H1 (cell line): Measurements from ENCODE around the gene TFRC. TPM values are rescaled to one million over a fixed set of nuclear protein-coding genes. Genes with fewer than 3 reads are reported as not detected.

Experiments
- CTCF ChIA-PET: fragments of 300-600 bp; sonication (Branson Sonifier 250); formaldehyde crosslinking; loops from one replicate; lab custom pipeline; 2021; ENCODE audit not compliant: partially characterized antibody; lab: Charles Lee
- POLR2A ChIA-PET: fragments of 300-600 bp; sonication (Branson Sonifier 250); formaldehyde crosslinking; loops from one replicate; lab custom pipeline; 2021; ENCODE audit warnings: inconsistent platforms; ENCODE audit not compliant: partially characterized antibody; lab: Charles Lee
- DNase-seq, 2 experiments: peaks; one replicate each; pipeline versions ENCODE4 v3.0.0 to v3.0.0-alpha.2; 2010 to 2022; ENCODE audit warnings: low spot score in 2 of 2, low read depth in 1 of 2, mixed read lengths in 1 of 2
- FAIRE-seq: peaks from 2 replicates; lab custom pipeline; 2011; peaks lifted over from hg19 to GRCh38; lab: Jason Lieb, UNC
- H2AFZ ChIP-seq: 2 replicates; pipeline ENCODE4 v1.8.1; 2012; ENCODE audit warnings: low read length, inconsistent platforms
- H2AK5ac ChIP-seq: 2 replicates; pipeline ENCODE4 v1.6.1; 2013; ENCODE audit warnings: low read depth, low read length
- H2BK120ac ChIP-seq: replicated peaks from 2 replicates; pipeline ENCODE3; 2013; ENCODE audit warnings: low read depth, low read length, inconsistent platforms
- H2BK12ac ChIP-seq: 2 replicates; pipeline ENCODE4 v1.6.1; 2013; ENCODE audit warnings: low read depth, low read length
- H2BK15ac ChIP-seq: 2 replicates; pipeline ENCODE4 v1.6.1; 2013; ENCODE audit warnings: low read length
- H2BK20ac ChIP-seq: 2 replicates; pipeline ENCODE4 v1.6.1; 2013; ENCODE audit warnings: low read length
- H2BK5ac ChIP-seq: 2 replicates; pipeline ENCODE4 v1.6.1; 2013; ENCODE audit warnings: low read depth, low read length
- H3K14ac ChIP-seq: 2 replicates; pipeline ENCODE4 v1.6.1; 2013; ENCODE audit warnings: inconsistent platforms; ENCODE audit not compliant: insufficient read length
- H3K18ac ChIP-seq: 2 replicates; pipeline ENCODE4 v1.6.1; 2013; ENCODE audit warnings: low read length; ENCODE audit errors: extremely low read depth
- H3K23ac ChIP-seq: 2 replicates; pipeline ENCODE4 v1.6.1; 2013; ENCODE audit warnings: inconsistent platforms; ENCODE audit not compliant: insufficient read length
- H3K23me2 ChIP-seq: 2 replicates; pipeline ENCODE4 v1.6.1; 2013; ENCODE audit warnings: low read depth, low read length
- H3K27ac ChIP-seq: 2 replicates; pipeline ENCODE4 v1.6.1; 2011; ENCODE audit warnings: low read depth, low read length, inconsistent platforms
- H3K27me3 ChIP-seq, 4 experiments: replicated peaks in 1 of 4; 1 replicate in 1 of 4; 2 replicates in 3 of 4; pipeline versions ENCODE4 v1.6.1 to v1.8.1; 2011 to 2013; ENCODE audit warnings: low read length in 3 of 4, mild to moderate bottlenecking in 3 of 4, inconsistent platforms in 2 of 4, mixed read lengths in 2 of 4, moderate library complexity in 1 of 4; ENCODE audit not compliant: control insufficient read depth in 3 of 4, insufficient read depth in 3 of 4; ENCODE audit errors: extremely low read depth in 1 of 4
- H3K36me3 ChIP-seq, 4 experiments: 2 replicates each; pipeline versions ENCODE4 v1.6.1 to v1.8.1; 2011 to 2013; ENCODE audit warnings: mild to moderate bottlenecking in 4 of 4, low read length in 3 of 4, moderate library complexity in 2 of 4, control low read depth in 1 of 4, inconsistent platforms in 1 of 4; ENCODE audit not compliant: insufficient read depth in 4 of 4, control insufficient read depth in 2 of 4
- H3K4ac ChIP-seq: replicated peaks from 2 replicates; pipeline ENCODE3; 2013; ENCODE audit warnings: low read length, low read depth, mixed read lengths, inconsistent platforms; ENCODE audit not compliant: insufficient read length
- H3K4me1 ChIP-seq, 4 experiments: replicated peaks in 1 of 4; 1 replicate in 1 of 4; 2 replicates in 3 of 4; pipeline versions ENCODE4 v1.6.1 to v1.8.1; 2011 to 2013; ENCODE audit warnings: low read length in 3 of 4, inconsistent platforms in 2 of 4, mixed read lengths in 1 of 4; ENCODE audit not compliant: insufficient read depth in 4 of 4, control insufficient read depth in 3 of 4
- H3K4me2 ChIP-seq, 2 experiments: 2 replicates each; pipeline versions ENCODE4 v1.6.1 to v1.8.1; 2011 to 2013; ENCODE audit warnings: low read depth in 2 of 2, low read length in 2 of 2, control low read depth in 1 of 2, inconsistent platforms in 1 of 2, mild to moderate bottlenecking in 1 of 2; ENCODE audit not compliant: insufficient read depth in 1 of 2
- H3K4me3 ChIP-seq, 4 experiments: fragments of 200-600, 300-600 bp in 1 of 4; sonication (generic), shearing (Covaris generic), sonication (Bioruptor Twin) in 1 of 4; 2 replicates each; pipeline versions ENCODE4 v1.5.1 to v1.8.1; 2011 to 2016; ENCODE audit warnings: low read length in 4 of 4, low read depth in 3 of 4, control low read depth in 2 of 4, inconsistent platforms in 2 of 4, mild to moderate bottlenecking in 2 of 4, mixed read lengths in 1 of 4, moderate library complexity in 1 of 4; ENCODE audit not compliant: insufficient read depth in 2 of 4; ENCODE audit errors: extremely low read depth in 1 of 4
- H3K56ac ChIP-seq: replicated peaks from 2 replicates; pipeline ENCODE3; 2013; ENCODE audit warnings: low read depth, mild to moderate bottlenecking, mixed read lengths, low read length, inconsistent platforms; ENCODE audit not compliant: insufficient read length
- H3K79me1 ChIP-seq: 2 replicates; pipeline ENCODE4 v1.6.1; 2013; ENCODE audit warnings: low read depth, low read length, control low read depth
- H3K79me2 ChIP-seq, 2 experiments: 2 replicates each; pipeline versions ENCODE4 v1.6.1 to v1.8.1; 2012 to 2013; ENCODE audit warnings: low read length in 2 of 2, mild to moderate bottlenecking in 2 of 2, inconsistent platforms in 1 of 2; ENCODE audit not compliant: insufficient read depth in 2 of 2, control insufficient read depth in 1 of 2
- H3K9ac ChIP-seq, 4 experiments: replicated peaks in 1 of 4; 1 replicate in 1 of 4; 2 replicates in 3 of 4; pipeline versions ENCODE4 v1.6.1 to v1.8.1; 2011 to 2013; ENCODE audit warnings: low read depth in 3 of 4, low read length in 3 of 4, control low read depth in 2 of 4, mild to moderate bottlenecking in 2 of 4, moderate library complexity in 2 of 4, inconsistent platforms in 1 of 4; ENCODE audit errors: extremely low read depth in 1 of 4
- H3K9me3 ChIP-seq, 2 experiments: 2 replicates each; pipeline versions ENCODE4 v1.6.1 to v1.8.1; 2012 to 2013; ENCODE audit warnings: mild to moderate bottlenecking in 2 of 2, moderate library complexity in 2 of 2, control low read depth in 1 of 2, inconsistent platforms in 1 of 2, low read depth in 1 of 2, low read length in 1 of 2, mixed read lengths in 1 of 2; ENCODE audit not compliant: insufficient read depth in 2 of 2
- H4K20me1 ChIP-seq, 2 experiments: replicated peaks in 1 of 2; 2 replicates each; pipeline versions ENCODE3 to v1.8.1; 2011 to 2013; ENCODE audit warnings: inconsistent platforms in 2 of 2, low read length in 2 of 2, mild to moderate bottlenecking in 1 of 2; ENCODE audit not compliant: insufficient read depth in 2 of 2, control insufficient read depth in 1 of 2
- H4K5ac ChIP-seq: 2 replicates; pipeline ENCODE4 v1.6.1; 2013; ENCODE audit warnings: low read length, low read depth, mixed read lengths, inconsistent platforms; ENCODE audit not compliant: insufficient read length
- H4K8ac ChIP-seq: 2 replicates; pipeline ENCODE4 v1.8.0; 2013; ENCODE audit warnings: mild to moderate bottlenecking, moderate library complexity, low read length, inconsistent platforms; ENCODE audit not compliant: insufficient read depth; ENCODE audit errors: extremely low read depth
- H4K91ac ChIP-seq: replicated peaks from 2 replicates; pipeline ENCODE3; 2013; ENCODE audit warnings: low read length, mixed read lengths, inconsistent platforms; ENCODE audit not compliant: insufficient read length
- BCL11A ChIP-seq, 2 experiments: IDR thresholded peaks; one replicate each; pipeline ENCODE4 v1.6.1; 2011; ENCODE audit warnings: low read depth in 2 of 2, low read length in 2 of 2, mild to moderate bottlenecking in 2 of 2
- CBX5 ChIP-seq: fragments of 300-800, 300-1000 bp; sonication (generic); IDR thresholded peaks from 2 replicates; pipeline ENCODE4 v1.7.1; 2016; ENCODE audit warnings: antibody characterized with exemption, low read length, low read depth
- FOSL1 ChIP-seq: IDR thresholded peaks from 2 replicates; pipeline ENCODE4 v1.6.1; 2011; ENCODE audit warnings: mild to moderate bottlenecking, low read depth, low read length, moderate library complexity; ENCODE audit not compliant: insufficient read depth
- JUND ChIP-seq: IDR thresholded peaks from 2 replicates; pipeline ENCODE4 v1.6.1; 2011; ENCODE audit warnings: mild to moderate bottlenecking, improper control_type of control experiment, low read length
- KDM5A ChIP-seq: fragments of 200-600 bp; IDR thresholded peaks from 2 replicates; pipeline ENCODE4 v1.7.1; 2012; ENCODE audit warnings: mild to moderate bottlenecking, low read length, inconsistent platforms, mixed read lengths
- RNF2 ChIP-seq: fragments of 200-900, 300-1000 bp; sonication (generic); IDR thresholded peaks from 2 replicates; pipeline ENCODE4 v1.7.1; 2016; ENCODE audit warnings: borderline replicate concordance, low read depth, mild to moderate bottlenecking, antibody characterized with exemption, low read length; ENCODE audit not compliant: poor library complexity, severe bottlenecking; ENCODE audit errors: missing control alignments
- TBP ChIP-seq: IDR thresholded peaks from 2 replicates; pipeline ENCODE4 v1.6.1; 2011; ENCODE audit warnings: low read depth, low read length, improper control_type of control experiment
- WGBS, 2 experiments: shearing (Covaris generic) in 1 of 2; methylation state at CpG; one replicate each; pipeline versions ENCODE4 v1.1.6 to v1.1.7; 2013 to 2015; ENCODE audit warnings: low lambda C conversion rate in 2 of 2, mixed read lengths in 2 of 2, inconsistent platforms in 1 of 2, low coverage in 1 of 2, missing lambda C conversion rate in 1 of 2; ENCODE audit not compliant: insufficient replicate concordance in 2 of 2, insufficient coverage in 1 of 2, insufficient read length in 1 of 2; ENCODE audit errors: extremely low coverage in 1 of 2, missing lambda C conversion rate in 1 of 2; 5-methylcytosine and 5-hydroxymethylcytosine counted together
- polyA plus RNA-seq, 7 experiments: library from polyadenylated mRNA; depleted of rRNA in 3 of 7; stranded (reverse) in 5 of 7; unstranded in 2 of 7; fragments of >200 nt in 5 of 7; fragments of 200-250 nt in 2 of 7; gene quantifications; 1 replicate in 5 of 7; 2 replicates in 1 of 7; 4 replicates in 1 of 7; pipeline versions ENCODE4 v1.2.1 to v1.2.3, GENCODE V29; 2011 to 2013; ENCODE audit warnings: missing spikeins in 2 of 7, mixed read lengths in 2 of 7
- total RNA-seq: library from RNA; stranded (reverse); fragmentation: NEBNext Ultra II Directional; extraction: Animal tissue kit (Norgen Biotek cat#: 25700); gene quantifications from 2 replicates; pipeline ENCODE4 v1.2.1, GENCODE V29; 2021
- TF ChIP-seq, protein P1 (sequence below): IDR thresholded peaks from 2 replicates; pipeline ENCODE4 v1.6.1; 2012; ENCODE audit warnings: inconsistent platforms

TFRC gene
- total and polyA plus RNA-seq, 2 of the 8 experiments (the other 6 are each of a cell fraction or from before 2014, with no cell fraction given), result 67.3 to 161 TPM

DNA sequence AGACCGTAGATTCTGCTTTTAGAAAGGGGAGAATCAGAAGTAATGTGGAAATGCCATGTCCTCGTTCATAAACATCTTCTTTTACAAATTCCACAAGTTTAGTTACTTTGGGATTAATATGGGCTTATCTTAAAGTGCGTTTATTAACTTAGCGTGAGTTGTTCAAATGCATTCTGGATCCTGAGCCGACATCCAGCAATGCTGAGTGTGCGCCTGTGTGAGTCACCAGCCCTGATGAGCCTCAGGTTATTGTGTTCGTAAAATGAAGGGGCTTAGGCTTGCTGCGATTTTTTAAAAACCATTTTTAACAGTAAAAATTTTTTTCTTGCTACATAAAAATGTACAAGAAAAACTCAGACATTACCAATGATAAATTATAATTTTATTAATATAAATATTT lies 57.9 kb downstream of the TFRC start:
- Histone ChIP-seq H3K27ac (no peak overlapping the region), H3K4me2 (no peak overlapping the region), H4K8ac (no peak overlapping the region), H3K36me3 (no peaks in the 10 kb centered on the region), H4K5ac (no peak overlapping the region), H2BK20ac (no peak overlapping the region), H3K56ac (no peak overlapping the region), H2AK5ac (no peak overlapping the region), H2BK12ac (no peak overlapping the region), H3K14ac (no peak overlapping the region), H3K9ac (no peak overlapping the region), H4K20me1 (no peaks in the 10 kb centered on the region), H2BK5ac (no peak overlapping the region), H3K4ac (no peak overlapping the region), H4K91ac (no peak overlapping the region), H3K4me1 (no peaks in the 10 kb centered on the region), H3K23ac (no peak overlapping the region), H2BK15ac (no peak overlapping the region), H3K9me3 (peaks cover 0 to 5% of the 10 kb centered on the region in 2 experiments; a peak in 2 of 4 replicates), H3K4me3 (no peak overlapping the region), H3K79me2 (no peaks in the 10 kb centered on the region), H3K27me3 (no peaks in the 10 kb centered on the region), H3K79me1 (no peaks in the 10 kb centered on the region), H2BK120ac (no peak overlapping the region), H3K18ac (no peak overlapping the region), H2AFZ (no peak overlapping the region), H3K23me2 (no peaks in the 10 kb centered on the region)
- 94% methylated on average over 8 of the region's 8 CpGs; no CpG with 5 or more reads in 1 of the 2 experiments for WGBS, 2 experiments
- ChIA-PET CTCF (interaction anchor here (0.8 to 2.0 kb wide), 3 partner anchors 10 to 174 kb away, joined by 3 to 10 read pairs (median 5); no protein-coding TSS in a partner anchor), POLR2A (no interaction called here)
- DNase-seq, result no peak
- no peak for FAIRE-seq
- TF ChIP-seq FOSL1, result no peak
- no peak for TF ChIP-seq BCL11A (IDR thresholded peaks at IDR 0.05; ENCODE audit: low read depth in 2 of 2, low read length in 2 of 2)
- TF ChIP-seq KDM5A, result no peak
- no peak for TF ChIP-seq JUND
- no peak for TF ChIP-seq CBX5
- TF ChIP-seq, protein P1, sequence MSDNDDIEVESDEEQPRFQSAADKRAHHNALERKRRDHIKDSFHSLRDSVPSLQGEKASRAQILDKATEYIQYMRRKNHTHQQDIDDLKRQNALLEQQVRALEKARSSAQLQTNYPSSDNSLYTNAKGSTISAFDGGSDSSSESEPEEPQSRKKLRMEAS, result no peak
- TF ChIP-seq RNF2, result no peak
- no peak for TF ChIP-seq TBP
